Mucosa of stomach (tissue), 1 donor: Measurements from ENCODE around the gene TMED4.
"Not testable (repeated sequence)": the region's sequence is repeated elsewhere in the genome, so short reads cannot be mapped to it uniquely, and the experiment has no call there.

ENCODE experiments used
- H3K27me3 ChIP-seq: one replicate; pipeline ENCODE4 v1.7.0; 2013; ENCODE audit warnings: mild to moderate bottlenecking, low read length; ENCODE audit not compliant: control insufficient read depth, insufficient read depth
- H3K36me3 ChIP-seq: one replicate; pipeline ENCODE4 v1.7.0; 2013; ENCODE audit warnings: low read length; ENCODE audit not compliant: control insufficient read depth, insufficient read depth
- H3K4me1 ChIP-seq: one replicate; pipeline ENCODE4 v1.7.0; 2013; ENCODE audit warnings: mild to moderate bottlenecking, low read length; ENCODE audit not compliant: control insufficient read depth, insufficient read depth
- H3K4me3 ChIP-seq: one replicate; pipeline ENCODE4 v1.7.0; 2013; ENCODE audit warnings: low read length
- H3K9ac ChIP-seq: one replicate; pipeline ENCODE4 v1.7.0; 2013; ENCODE audit warnings: mild to moderate bottlenecking, low read length, moderate library complexity
- H3K9me3 ChIP-seq: one replicate; pipeline ENCODE4 v1.7.0; 2013; ENCODE audit warnings: mild to moderate bottlenecking, low read length, moderate library complexity; ENCODE audit not compliant: control insufficient read depth
- donor health status: Pancreatic carcinoma.

Gene TMED4

DNA sequence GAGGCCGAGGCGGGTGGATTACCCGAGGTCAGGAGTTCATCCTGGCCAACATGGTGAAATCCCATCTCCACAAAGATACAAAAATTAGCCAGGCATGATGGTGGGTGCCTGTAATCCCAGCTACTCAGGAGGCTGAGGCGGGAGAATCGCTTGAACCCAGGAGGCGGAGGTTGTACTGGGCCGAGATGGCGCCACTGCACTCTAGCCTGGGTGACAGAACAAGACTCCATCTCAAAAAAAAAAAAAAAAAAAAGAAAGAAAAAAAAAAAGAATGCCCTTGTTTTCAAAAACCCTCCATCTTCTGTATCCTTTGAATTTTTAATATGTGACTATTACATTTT is 19.4 kb downstream of the TMED4 start:
- peaks cover 11% of the 10 kb centered on the region for H3K36me3 ChIP-seq
- H3K4me1 ChIP-seq = peaks cover 19% of the 10 kb centered on the region
- not testable (repeated sequence) for H3K9me3 ChIP-seq, H3K9ac ChIP-seq, H3K27me3 ChIP-seq, H3K4me3 ChIP-seq

DNA sequence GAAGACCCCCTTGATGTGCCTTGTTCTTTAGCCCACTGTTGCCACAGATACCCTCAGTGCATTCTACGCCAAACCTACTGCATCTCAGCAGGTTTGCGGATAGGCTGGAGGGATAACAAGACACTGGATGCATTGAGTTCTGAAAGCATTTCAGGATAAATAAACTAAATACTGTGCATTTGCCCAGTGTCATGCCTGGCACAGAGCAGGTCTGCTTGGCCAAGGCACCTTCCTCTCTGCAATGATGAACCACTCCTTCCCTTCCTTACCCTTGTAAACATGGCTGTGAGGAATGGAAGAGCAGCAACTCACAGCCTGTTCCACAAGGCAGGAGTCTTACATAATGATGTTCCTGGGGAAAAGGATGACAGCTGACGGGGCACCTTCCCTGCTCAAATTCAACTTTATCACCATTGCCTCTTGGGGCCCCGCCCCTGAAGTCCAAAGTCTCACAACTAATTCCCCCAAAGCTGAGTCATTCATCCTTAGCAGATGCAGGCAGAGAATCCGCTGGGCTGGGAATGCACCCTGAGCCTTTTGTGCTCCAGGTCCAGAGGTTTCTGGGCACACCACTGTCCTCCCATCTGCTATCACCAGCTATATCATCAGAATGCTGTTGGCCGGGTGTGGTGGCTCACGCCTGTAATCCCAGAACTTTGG is 19.9 kb downstream of the TMED4 start:
- H3K27me3 ChIP-seq = no peaks in the 10 kb centered on the region
- H3K9ac ChIP-seq = no peak overlapping the region
- peaks cover 8% of the 10 kb centered on the region for H3K36me3 ChIP-seq
- H3K9me3 ChIP-seq = no peaks in the 10 kb centered on the region
- peaks cover 19% of the 10 kb centered on the region for H3K4me1 ChIP-seq
- H3K4me3 ChIP-seq = no peak overlapping the region

DNA sequence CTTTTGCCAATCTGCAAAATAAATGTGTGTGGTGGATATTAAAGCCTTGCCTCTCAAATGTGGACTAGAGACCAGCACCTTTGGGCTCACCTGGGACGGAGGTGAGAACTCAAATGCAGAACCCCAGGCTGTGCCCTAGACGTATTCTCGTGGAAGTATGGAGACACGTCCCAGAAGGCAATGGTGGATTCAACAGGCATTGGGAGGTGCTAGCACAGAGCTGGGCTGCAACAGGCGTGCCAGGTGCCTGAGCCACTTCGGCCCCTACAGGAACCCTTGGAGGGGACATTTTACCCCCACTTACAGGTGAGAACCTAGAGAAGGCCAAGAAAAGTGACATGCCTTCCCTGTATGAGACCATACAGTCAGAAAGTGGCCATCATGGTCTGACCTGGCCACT is 20.6 kb downstream of the TMED4 start:
- Histone ChIP-seq H3K4me1 (peaks cover 19% of the 10 kb centered on the region), H3K9ac (no peak overlapping the region), H3K36me3 (peaks cover 8% of the 10 kb centered on the region)

DNA sequence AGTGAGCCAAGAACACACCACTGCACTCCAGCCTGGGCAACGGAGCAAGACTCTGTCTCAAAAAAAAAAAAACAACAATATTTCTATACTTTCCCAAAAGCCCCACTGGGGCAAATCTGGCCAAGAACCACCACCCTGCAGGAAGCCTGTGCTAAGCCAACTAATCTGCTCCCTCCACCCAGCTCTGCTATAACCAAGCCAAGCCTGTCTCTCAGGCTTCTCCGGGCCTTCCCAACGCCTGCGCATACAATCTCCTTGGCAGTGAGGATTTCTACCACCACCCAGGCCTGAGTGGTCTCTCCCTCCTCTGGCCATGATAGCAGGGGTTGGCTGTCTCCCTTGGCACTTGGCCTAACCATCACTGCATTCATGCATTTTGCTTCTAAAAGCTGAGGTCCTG is 22.5 kb downstream of the TMED4 start:
- Histone ChIP-seq H3K4me3 (no peak overlapping the region), H3K4me1 (peaks cover 14% of the 10 kb centered on the region), H3K9me3 (no peaks in the 10 kb centered on the region), H3K9ac (no peak overlapping the region), H3K36me3 (peaks cover 5% of the 10 kb centered on the region), H3K27me3 (no peaks in the 10 kb centered on the region)

More for the DNA sequence above, 20.6 kb downstream of the TMED4 start:
- Histone ChIP-seq H3K27me3 (no peaks in the 10 kb centered on the region), H3K4me3 (no peak overlapping the region), H3K9me3 (no peaks in the 10 kb centered on the region)

DNA sequence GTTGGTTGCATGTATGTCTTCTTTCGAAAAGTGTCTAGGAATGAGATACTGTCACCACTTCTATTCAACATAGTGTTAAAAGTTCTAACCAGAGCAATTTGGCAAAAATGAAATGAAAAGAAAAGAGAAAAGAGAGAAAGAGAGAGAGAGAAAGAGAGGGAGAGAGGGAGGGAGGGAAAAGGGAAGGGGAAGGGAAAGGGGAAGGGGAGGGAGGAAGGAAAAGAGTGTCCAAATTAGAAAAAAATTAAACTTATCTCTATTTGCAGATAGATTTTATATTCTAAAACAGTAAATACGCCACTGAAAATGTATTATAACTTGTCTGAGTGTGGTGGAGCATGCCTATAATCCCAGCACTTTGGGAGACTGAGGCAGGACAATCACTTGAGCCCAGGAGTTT is 24.5 kb downstream of the TMED4 start:
- Histone ChIP-seq H3K36me3 (no peaks in the 10 kb centered on the region), H3K27me3 (no peaks in the 10 kb centered on the region), H3K9ac (no peak overlapping the region), H3K4me1 (peaks cover 13% of the 10 kb centered on the region), H3K4me3 (no peak overlapping the region), H3K9me3 (no peaks in the 10 kb centered on the region)

DNA sequence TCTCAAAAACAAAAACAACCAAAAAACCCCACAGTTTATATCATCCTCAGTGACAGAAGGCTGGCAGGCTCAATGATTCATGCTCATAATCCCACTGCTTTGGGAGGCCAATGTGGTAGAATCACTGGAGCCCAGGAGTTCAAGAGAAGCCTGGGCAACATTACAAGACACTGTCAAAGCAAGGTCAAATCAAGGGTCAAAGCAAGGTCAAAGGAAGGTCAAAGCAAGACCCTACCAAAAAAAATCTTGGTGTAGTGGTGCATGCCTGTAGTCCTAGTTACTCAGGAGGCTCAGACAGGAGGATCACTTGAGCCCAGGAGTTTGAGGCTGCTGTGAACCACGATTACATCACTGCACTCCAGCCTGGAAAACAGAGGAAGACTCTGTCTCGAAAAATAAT is 26.7 kb downstream of the TMED4 start:
- H3K27me3 ChIP-seq = no peaks in the 10 kb centered on the region
- H3K9me3 ChIP-seq = no peaks in the 10 kb centered on the region
- H3K36me3 ChIP-seq = no peaks in the 10 kb centered on the region
- H3K9ac ChIP-seq = no peak overlapping the region
- no peak overlapping the region for H3K4me3 ChIP-seq
- no peaks in the 10 kb centered on the region for H3K4me1 ChIP-seq

DNA sequence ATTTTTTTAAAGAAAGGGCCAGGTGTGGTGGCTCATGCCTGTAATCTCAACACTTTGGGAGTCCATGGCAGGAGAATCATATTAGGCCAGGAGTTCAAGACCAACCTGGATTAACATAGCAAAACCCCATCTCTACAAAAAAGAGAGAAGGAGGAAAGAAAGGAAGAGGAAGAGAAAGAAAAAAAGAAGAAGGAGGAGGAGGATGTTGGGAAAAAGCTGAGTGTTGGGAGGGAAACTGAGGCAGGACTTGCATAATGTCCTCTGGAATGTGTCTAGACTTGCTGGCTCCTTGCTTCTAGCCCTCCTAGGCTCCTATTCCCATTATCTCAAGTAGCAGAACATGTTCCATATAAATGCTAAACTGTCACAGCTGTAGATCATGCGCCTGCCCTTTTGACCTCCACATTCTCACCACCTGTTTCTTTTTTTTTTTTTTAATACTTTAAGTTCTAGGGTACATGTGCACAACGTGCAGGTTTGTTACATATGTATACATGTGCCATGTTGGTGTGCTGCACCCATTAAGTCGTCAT is 29.5 kb downstream of the TMED4 start:
- not testable (repeated sequence) for H3K27me3 ChIP-seq, H3K36me3 ChIP-seq, H3K4me3 ChIP-seq, H3K9me3 ChIP-seq, H3K4me1 ChIP-seq, H3K9ac ChIP-seq

DNA sequence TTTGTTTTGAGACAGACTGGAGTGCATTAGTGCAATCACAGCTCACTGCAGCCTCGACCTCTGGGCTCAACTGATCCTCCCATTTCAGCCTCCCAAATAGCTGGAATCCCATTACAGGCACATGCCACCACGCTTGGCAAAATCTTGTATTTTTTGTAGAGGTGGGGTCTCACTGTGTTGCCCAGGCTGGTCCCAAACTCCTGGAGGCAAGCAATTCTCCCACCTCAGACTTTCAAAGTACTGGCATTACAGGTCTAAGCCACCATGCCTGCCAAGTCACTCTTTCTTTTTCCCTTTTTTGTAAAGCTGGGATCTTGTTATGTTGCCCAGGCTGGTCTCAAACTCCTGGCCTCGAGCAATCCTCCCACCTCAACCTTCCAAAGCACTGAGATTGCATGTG is 32.6 kb downstream of the TMED4 start:
- H3K4me3 ChIP-seq = no peak overlapping the region
- no peak overlapping the region for H3K9ac ChIP-seq
- H3K27me3 ChIP-seq = no peaks in the 10 kb centered on the region
- no peaks in the 10 kb centered on the region for H3K36me3 ChIP-seq
- peaks cover 10% of the 10 kb centered on the region for H3K4me1 ChIP-seq
- no peaks in the 10 kb centered on the region for H3K9me3 ChIP-seq

DNA sequence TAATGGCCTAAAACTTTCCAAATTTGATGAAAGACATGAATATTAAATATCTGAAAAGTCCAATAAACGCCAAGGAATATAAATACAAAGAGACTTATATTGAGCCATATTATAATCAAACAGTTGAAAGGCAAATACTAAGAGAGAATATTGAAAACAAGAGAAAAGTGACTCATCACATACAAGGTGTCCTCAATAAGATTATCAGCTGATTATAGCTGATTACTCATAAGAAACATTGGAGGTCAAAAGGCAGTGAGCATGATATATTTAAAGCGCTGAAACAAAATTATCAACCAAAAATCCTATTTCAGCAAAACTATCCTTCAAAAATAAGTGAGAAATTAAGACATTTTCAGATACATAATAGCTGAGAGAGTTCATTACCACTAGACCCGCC is 33.1 kb downstream of the TMED4 start:
- H3K4me1 ChIP-seq = peaks cover 15% of the 10 kb centered on the region
- H3K4me3 ChIP-seq = no peak overlapping the region

DNA sequence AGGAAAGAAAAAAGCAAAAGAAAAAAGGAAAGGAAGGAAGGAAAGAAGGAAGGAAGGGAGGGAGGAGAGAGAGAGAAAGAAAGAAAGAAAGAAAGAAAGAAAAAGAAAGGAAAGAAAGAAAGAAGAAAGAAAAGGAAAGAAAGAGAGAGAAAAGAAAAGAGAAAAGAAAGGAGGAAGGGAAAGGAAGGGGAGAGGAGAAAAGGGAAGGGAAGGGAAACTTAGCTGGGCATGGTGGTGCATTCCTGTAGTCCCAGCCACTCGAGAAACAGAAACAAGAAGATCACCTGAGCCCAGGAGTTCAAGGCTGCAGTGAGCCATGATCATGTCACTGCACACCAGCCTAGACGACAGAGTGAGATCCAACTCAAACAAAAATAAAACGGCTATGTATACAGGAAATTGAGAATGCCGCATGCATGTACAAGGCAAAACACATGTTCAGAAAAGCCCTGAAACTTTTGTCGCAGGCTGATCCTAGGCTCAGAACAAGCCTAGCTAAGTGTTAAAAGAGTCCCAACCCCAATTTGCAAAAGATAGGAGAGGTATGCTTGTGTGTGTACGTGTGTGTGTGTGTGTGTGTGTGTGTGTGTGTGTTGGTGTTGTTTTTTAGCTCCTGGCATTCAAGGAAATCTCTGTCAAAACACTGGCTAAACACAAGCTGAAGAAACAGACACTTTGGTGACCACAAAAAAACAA is 34.3 kb downstream of the TMED4 start:
- Histone ChIP-seq H3K36me3 (no peaks in the 10 kb centered on the region), H3K9me3 (no peaks in the 10 kb centered on the region), H3K27me3 (no peaks in the 10 kb centered on the region), H3K9ac (no peak overlapping the region), H3K4me1 (peaks cover 24% of the 10 kb centered on the region), H3K4me3 (no peak overlapping the region)

More for the DNA sequence above, 33.1 kb downstream of the TMED4 start:
- H3K27me3 ChIP-seq = no peaks in the 10 kb centered on the region
- no peaks in the 10 kb centered on the region for H3K9me3 ChIP-seq
- H3K9ac ChIP-seq = no peak overlapping the region
- no peaks in the 10 kb centered on the region for H3K36me3 ChIP-seq

DNA sequence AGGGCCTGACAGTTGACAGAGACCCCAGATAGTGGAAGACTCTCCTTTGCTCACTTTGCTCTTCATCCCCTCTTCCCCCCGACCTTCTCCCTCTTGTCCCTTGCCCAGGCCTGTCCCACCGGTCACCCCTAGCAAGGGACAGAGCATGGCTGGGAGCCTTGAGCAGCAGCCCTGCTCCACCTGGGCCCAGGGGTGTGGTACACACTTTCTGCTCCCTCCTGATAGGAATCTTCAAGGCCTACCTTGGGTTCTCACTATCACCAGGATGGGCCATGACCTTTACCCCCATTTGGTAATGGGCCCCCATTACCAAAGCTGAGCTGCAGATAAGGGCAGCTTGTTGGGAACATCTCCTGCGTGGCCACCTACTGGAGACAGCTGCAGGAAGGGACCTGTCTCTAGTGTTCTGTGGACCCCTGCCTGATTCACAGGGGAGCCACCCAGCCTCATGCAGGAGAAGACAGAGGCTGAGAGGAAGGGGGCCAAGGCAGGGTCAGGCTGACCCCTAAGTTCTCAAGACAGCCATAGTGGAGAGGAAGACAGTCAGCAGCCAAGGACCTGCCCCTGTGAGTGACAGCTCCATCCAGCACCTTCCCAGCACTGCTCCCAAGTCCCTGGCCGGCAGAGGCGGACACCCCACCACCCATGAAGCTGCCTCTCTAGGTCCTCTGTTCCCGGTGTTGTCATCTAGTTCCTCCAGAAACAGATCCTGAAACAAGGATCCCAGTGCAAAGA is 40.0 kb downstream of the TMED4 start:
- Histone ChIP-seq H3K9me3 (no peaks in the 10 kb centered on the region), H3K4me3 (peak overlapping the region; percentile 21), H3K36me3 (no peaks in the 10 kb centered on the region), H3K4me1 (peaks cover 38% of the 10 kb centered on the region), H3K9ac (peak overlapping the region; percentile 18), H3K27me3 (no peaks in the 10 kb centered on the region)
